K562 (cell line): ENCODE results near the gene B2M. TPM values are rescaled to one million over a fixed set of nuclear protein-coding genes. Genes with fewer than 3 reads are reported as not detected.

ENCODE experiments used
- ARID3A ChIP-seq: IDR thresholded peaks from 2 replicates; pipeline ENCODE4 v1.6.1; 2012; ENCODE audit warnings: low read depth, low read length, improper control_type of control experiment, borderline replicate concordance
- ASH1L ChIP-seq: fragments of 450-650 bp; IDR thresholded peaks from 2 replicates; pipeline ENCODE4 v1.6.1; 2018; ENCODE audit warnings: borderline replicate concordance, mild to moderate bottlenecking, low read depth; ENCODE audit not compliant: partially characterized antibody
- CUX1 ChIP-seq: fragments of 200-800 bp; sonication (Bioruptor generic); IDR thresholded peaks from 2 replicates; pipeline ENCODE4 v1.6.1; 2016; ENCODE audit warnings: missing genetic modification characterization, missing compliant biosample characterization
- HNRNPH1 ChIP-seq: fragments of 200-400 bp; formaldehyde crosslinking; optimal IDR thresholded peaks from 2 replicates; pipeline ENCODE3; 2017; ENCODE audit warnings: low read depth, mild to moderate bottlenecking, low read length, moderate library complexity
- MEIS2 ChIP-seq: fragments of 450-650 bp; IDR thresholded peaks from 2 replicates; pipeline ENCODE4 v1.6.1; 2014; ENCODE audit warnings: mild to moderate bottlenecking; ENCODE audit not compliant: partially characterized antibody
- NFYB ChIP-seq: IDR thresholded peaks from 2 replicates; pipeline ENCODE4 v1.6.1; 2011; ENCODE audit warnings: mild to moderate bottlenecking, moderate library complexity; ENCODE audit not compliant: insufficient read length; ENCODE audit errors: extremely low read depth
- NONO ChIP-seq, 2 experiments: fragments of 200-400 bp in 1 of 2; fragments of 450-650 bp in 1 of 2; formaldehyde crosslinking in 1 of 2; IDR thresholded peaks; 2 replicates each; pipeline ENCODE4 v1.6.1; 2017; ENCODE audit warnings: low read depth in 2 of 2, mild to moderate bottlenecking in 2 of 2, moderate library complexity in 2 of 2, low read length in 1 of 2
- PRMT5 ChIP-seq: sonication (generic); formaldehyde crosslinking; IDR thresholded peaks from 2 replicates; pipeline ENCODE4 v1.5.0; 2020; ENCODE audit warnings: missing genetic modification reagents
- ZEB2 ChIP-seq: fragments of 450-650 bp; IDR thresholded peaks from 2 replicates; pipeline ENCODE4 v1.6.1; 2016
- ZNF318 ChIP-seq, 2 experiments: fragments of 450-650 bp; IDR thresholded peaks; 2 replicates each; pipeline ENCODE4 v1.6.1; 2016; ENCODE audit warnings: mild to moderate bottlenecking in 2 of 2, borderline replicate concordance in 1 of 2, low read depth in 1 of 2, moderate library complexity in 1 of 2
- ZNF551 ChIP-seq: fragments of 250-450 bp; sonication (Bioruptor Pico); IDR thresholded peaks from 2 replicates; pipeline ENCODE4 v1.5.0; 2021; ENCODE audit warnings: mild to moderate bottlenecking, moderate library complexity
- ZSCAN29 ChIP-seq: fragments of 450-650 bp; IDR thresholded peaks from 2 replicates; pipeline ENCODE4 v1.6.1; 2017
- polyA plus RNA-seq, 8 experiments: library from polyadenylated mRNA; depleted of rRNA in 4 of 8; stranded (reverse) in 5 of 8; unstranded in 3 of 8; fragments of >200 nt; fragmentation: Nextera tagmentation in 2 of 8; fragmentation: Illumina TruSeq in 1 of 8; extraction: Ambion mirVana in 2 of 8; extraction: Trizol in 1 of 8; gene quantifications; 2 replicates each; pipeline versions ENCODE4 v1.2.1 to v1.2.3, GENCODE V29; 2011 to 2014; ENCODE audit warnings: inconsistent platforms in 1 of 8, missing spikeins in 1 of 8
- total RNA-seq, 7 experiments: library from RNA; depleted of rRNA in 6 of 7; stranded (reverse); fragments of >200 nt in 6 of 7; fragmentation: Illumina TruSeq in 2 of 7; extraction: Trizol in 2 of 7; gene quantifications; 2 replicates each; pipeline versions ENCODE4 v1.2.1 to v1.2.3, GENCODE V29; 2011 to 2021; ENCODE audit warnings: low replicate concordance in 1 of 7

B2M gene
- total and polyA plus RNA-seq, 9 of the 15 experiments (the other 6 are each of a cell fraction or from before 2014, with no cell fraction given) = 460 to 3,138 (median 1,032) TPM

- no peak for TF ChIP-seq ARID3A
- TF ChIP-seq MEIS2 = no peak
- no peak for TF ChIP-seq PRMT5 (CRISPR knock-in tag)
- TF ChIP-seq NFYB = no peak
- peak in 1 of 2 experiments; percentile 52; a peak in 1 of 4 replicates for TF ChIP-seq ZNF318 (IDR thresholded peaks at IDR 0.05; ENCODE audit: borderline replicate concordance in 1 of 2, low read depth in 1 of 2)
- TF ChIP-seq ZNF551 (CRISPR knock-in tag) = no peak
- TF ChIP-seq HNRNPH1 = no peak
- no peak for TF ChIP-seq ZSCAN29
- TF ChIP-seq NONO (IDR thresholded peaks at IDR 0.05; ENCODE audit: low read depth in 2 of 2, low read length in 1 of 2) = no peak
- TF ChIP-seq ZEB2 = 0 out of 2 replicates have a peak, but pooled peaks have one; percentile 16
- TF ChIP-seq ASH1L = no peak
- TF ChIP-seq CUX1 (CRISPR knock-in tag) = no peak
These were observed 24.3 kb downstream of the B2M start (continued) for GRCh38 chr15:44735482-44736180.
